MV-4-11 (cell line): ENCODE data around the gene LDLRAD2.

Experiments
- DNase-seq: peaks from one replicate; lab custom pipeline; 2025; lab: John Stamatoyannopoulos, UW

The LDLRAD2 gene

DNA sequence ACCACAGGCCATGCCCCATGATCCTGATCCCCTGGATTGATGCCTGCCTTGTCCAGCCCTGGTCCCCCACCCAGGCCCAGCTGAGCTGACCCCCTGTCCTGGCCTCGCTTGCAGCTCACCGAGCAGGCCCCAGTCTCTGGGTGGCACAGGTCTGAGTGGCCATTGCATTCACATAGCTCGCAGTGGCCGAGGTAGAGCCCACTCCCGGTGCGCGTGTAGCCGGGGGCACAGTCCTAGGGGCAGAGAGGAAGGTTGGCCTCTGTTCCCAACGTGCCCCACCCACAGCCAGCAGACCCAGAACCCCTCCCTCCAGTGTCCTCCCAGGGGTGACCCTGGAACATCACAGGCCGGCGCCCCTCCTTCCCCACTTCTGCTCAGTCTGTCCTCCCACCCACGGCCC is 51.9 kb downstream of the LDLRAD2 start:
- no peak for DNase-seq

DNA sequence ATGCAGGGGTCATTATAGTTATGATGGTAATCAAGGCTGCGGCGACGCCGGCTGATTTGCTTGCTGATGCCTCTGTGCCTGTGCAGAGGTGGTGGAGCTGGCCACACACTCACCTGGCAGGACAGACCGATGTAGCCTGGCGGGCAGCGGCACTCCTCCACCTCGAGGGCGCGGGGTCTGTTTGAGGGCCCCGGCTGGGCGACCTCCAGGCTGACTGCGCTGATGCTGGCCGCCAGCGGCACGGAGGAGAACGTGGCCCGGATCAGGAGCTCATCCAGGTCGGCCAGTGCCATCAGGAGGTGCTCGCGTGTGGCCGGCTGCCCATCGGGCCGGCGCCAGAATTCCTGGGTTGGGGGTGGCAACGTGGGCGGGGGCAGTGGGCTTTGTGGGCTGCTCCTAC is 52.7 kb downstream of the LDLRAD2 start:
- no peak for DNase-seq

DNA sequence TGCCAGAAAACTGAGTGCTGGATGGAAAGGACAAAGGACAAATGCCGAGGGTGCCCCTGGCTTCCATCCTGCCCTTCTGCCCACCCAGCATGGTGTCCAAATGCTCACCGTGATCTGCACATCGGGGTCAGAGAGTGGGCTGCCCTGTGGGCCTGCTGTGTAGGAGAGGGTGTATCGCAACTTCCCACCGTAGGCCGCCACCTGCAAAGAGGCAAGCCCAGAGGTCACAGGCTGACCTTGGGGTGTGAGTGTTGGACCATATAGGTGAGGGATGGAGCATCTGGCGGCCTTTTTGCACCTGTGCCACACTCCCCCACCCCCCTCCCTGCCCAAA is 53.5 kb downstream of the LDLRAD2 start:
- DNase-seq = no peak

DNA sequence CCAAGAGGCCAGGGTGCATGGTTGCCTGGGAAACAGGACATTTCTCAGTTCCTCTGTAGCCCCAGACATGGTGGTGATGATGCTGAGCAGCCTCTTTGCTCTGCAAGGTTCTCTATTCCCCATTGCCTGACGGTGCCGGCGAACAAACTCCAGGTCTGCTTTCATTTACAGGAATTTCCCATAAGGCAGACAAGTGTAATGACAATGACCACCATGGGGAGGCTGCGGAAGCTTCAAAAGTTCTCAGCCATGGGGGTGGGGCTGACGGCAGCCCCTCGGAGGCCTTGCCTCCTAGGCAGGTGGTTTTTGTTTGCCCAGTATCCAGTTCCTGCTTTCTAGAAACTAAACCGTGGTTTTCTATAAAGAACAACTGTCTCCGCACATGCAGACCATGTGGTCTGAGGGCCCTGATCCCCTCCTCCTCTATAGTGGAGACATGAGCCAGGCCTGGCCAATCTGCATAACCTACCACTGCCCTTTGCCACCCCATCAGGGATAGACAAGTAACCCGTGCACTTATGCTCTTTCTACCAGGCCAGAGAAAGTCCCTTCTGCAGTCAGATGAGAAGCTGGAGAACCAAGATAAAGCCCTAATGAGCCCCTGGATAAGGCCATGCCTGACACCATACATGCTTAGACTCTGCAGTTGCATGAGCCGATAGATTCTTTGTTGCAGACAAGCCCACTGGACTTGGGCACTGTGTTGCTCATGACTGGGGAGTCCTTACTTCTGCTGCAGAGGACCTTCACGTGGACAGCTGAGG is 54.1 kb downstream of the LDLRAD2 start:
- peak; percentile 96 for DNase-seq

DNA sequence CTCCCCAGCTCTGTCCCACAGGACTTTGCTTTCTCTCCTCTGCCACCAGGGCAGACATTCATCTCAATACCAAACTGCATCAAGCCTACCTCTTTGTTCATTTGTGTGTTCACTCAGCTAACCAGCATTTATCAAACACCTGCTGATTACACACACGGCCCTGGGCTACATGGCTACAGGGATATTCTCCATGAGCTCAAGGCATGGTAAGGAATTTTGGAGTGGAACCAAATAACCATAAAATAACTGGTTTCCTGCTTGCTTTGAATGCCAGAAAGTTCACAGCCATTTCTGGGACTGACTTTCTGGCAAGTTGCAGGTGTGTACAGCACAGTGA is 54.6 kb downstream of the LDLRAD2 start:
- DNase-seq = no peak

- no peak for DNase-seq
Measured at GRCh38 chr1:21867451-21867996, 55.5 kb downstream of the LDLRAD2 start.

DNA sequence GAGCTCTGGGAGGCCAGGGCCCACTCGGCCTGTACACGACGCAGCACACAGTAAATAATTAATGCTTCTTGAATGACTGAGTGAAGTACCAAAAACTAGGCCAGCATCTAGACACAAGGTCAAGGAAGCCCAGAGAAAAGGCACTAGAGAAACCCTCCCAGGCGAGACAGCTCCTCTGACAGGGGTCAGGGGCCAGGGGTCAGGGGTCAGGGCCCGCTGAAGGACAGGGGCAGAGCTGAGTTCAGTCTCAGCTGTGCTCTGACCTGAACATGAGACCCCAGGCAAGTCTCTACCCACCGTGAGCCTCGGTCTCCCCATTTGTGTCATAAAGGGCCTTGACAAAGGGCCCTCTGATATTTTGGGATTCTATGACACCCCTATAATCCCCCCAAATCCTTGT is 56.4 kb downstream of the LDLRAD2 start:
- no peak for DNase-seq

- DNase-seq = no peak
Measured at GRCh38 chr1:21868941-21869454, 56.9 kb downstream of the LDLRAD2 start.

- DNase-seq = no peak
Measured at GRCh38 chr1:21869620-21870121, 57.6 kb downstream of the LDLRAD2 start.

- DNase-seq = no peak
Measured at GRCh38 chr1:21870611-21871010, 58.5 kb downstream of the LDLRAD2 start.

- no peak for DNase-seq
Measured at GRCh38 chr1:21871943-21872342, 59.9 kb downstream of the LDLRAD2 start.

GRCh38 chr1:21872445-21873079 is 60.5 kb downstream of the LDLRAD2 start:
- no peak for DNase-seq

- DNase-seq = no peak
Measured at GRCh38 chr1:21873174-21873573, 61.1 kb downstream of the LDLRAD2 start.

- DNase-seq = no peak
Measured at GRCh38 chr1:21873761-21874160, 61.7 kb downstream of the LDLRAD2 start.

- no peak for DNase-seq
Measured at GRCh38 chr1:21874328-21874727, 62.3 kb downstream of the LDLRAD2 start.
